Endothelial cell of umbilical vein (primary cell): Measurements from ENCODE around the gene LRRC38.

Source experiments
- EZH2 ChIP-seq: IDR thresholded peaks from 2 replicates; pipeline ENCODE4 v1.6.1; 2012; ENCODE audit warnings: borderline replicate concordance, low read depth, mild to moderate bottlenecking, moderate library complexity, low read length, inconsistent platforms; ENCODE audit not compliant: severe bottlenecking
- FOS ChIP-seq: IDR thresholded peaks from 2 replicates; pipeline ENCODE4 v1.6.1; 2011; ENCODE audit warnings: mild to moderate bottlenecking, low read length, moderate library complexity, borderline replicate concordance; ENCODE audit not compliant: insufficient read depth
- MYC ChIP-seq: IDR thresholded peaks from one replicate; pipeline ENCODE4 v1.6.1; 2011; ENCODE audit warnings: mild to moderate bottlenecking, low read depth, low read length
- POLR2A ChIP-seq: IDR thresholded peaks from 2 replicates; pipeline ENCODE4 v1.6.1; 2012; ENCODE audit warnings: low read depth, mild to moderate bottlenecking, control low read depth, low read length
- POLR2AphosphoS5 ChIP-seq: IDR thresholded peaks from 2 replicates; pipeline ENCODE4 v1.6.1; 2012; ENCODE audit warnings: low read depth, mild to moderate bottlenecking, control low read depth, low read length, moderate library complexity; ENCODE audit not compliant: insufficient read depth
- TF ChIP-seq, protein P1 (sequence below), 2 donors: IDR thresholded peaks; 1 replicate in 1 of 2; 2 replicates in 1 of 2; pipeline ENCODE4 v1.5.1; 2011; ENCODE audit warnings: low read length in 2 of 2, mild to moderate bottlenecking in 2 of 2, moderate library complexity in 2 of 2, control low read depth in 1 of 2, inconsistent platforms in 1 of 2, low read depth in 1 of 2; ENCODE audit not compliant: insufficient read depth in 1 of 2; ENCODE audit errors: extremely low read depth in 1 of 2
- TF ChIP-seq, protein P2 (sequence below): IDR thresholded peaks from 2 replicates; pipeline ENCODE4 v1.6.1; 2011; ENCODE audit not compliant: insufficient read depth, insufficient read length

DNA sequence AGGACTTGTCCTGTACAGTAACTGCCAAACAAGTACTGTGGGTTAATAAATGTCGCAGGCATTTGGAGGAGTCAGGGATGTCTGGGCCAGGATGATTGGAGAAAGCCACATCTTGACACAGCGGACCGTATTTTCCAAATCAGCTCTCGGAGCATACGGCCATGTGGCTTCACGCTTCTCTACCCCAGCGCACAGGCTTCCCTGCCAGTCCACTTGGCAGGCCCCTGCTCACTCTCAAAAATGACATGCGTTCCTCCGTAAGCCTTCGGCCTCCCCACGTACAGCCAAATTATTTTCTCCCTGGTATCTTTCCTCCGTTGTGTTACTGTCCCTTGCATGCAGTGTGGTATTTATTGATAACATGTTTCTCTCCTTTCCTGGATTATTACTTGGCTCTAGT, 7.2 kb upstream of the LRRC38 start:
- TF ChIP-seq, protein P1, sequence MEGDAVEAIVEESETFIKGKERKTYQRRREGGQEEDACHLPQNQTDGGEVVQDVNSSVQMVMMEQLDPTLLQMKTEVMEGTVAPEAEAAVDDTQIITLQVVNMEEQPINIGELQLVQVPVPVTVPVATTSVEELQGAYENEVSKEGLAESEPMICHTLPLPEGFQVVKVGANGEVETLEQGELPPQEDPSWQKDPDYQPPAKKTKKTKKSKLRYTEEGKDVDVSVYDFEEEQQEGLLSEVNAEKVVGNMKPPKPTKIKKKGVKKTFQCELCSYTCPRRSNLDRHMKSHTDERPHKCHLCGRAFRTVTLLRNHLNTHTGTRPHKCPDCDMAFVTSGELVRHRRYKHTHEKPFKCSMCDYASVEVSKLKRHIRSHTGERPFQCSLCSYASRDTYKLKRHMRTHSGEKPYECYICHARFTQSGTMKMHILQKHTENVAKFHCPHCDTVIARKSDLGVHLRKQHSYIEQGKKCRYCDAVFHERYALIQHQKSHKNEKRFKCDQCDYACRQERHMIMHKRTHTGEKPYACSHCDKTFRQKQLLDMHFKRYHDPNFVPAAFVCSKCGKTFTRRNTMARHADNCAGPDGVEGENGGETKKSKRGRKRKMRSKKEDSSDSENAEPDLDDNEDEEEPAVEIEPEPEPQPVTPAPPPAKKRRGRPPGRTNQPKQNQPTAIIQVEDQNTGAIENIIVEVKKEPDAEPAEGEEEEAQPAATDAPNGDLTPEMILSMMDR (IDR thresholded peaks at IDR 0.05; ENCODE audit: extremely low read depth in 1 of 2, insufficient read depth in 1 of 2, low read depth in 1 of 2, low read length in 2 of 2) = no peak
- TF ChIP-seq, protein P2, sequence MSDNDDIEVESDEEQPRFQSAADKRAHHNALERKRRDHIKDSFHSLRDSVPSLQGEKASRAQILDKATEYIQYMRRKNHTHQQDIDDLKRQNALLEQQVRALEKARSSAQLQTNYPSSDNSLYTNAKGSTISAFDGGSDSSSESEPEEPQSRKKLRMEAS = no peak
- TF ChIP-seq EZH2 = no peak
- no peak for TF ChIP-seq POLR2A
- TF ChIP-seq MYC = no peak
- TF ChIP-seq FOS = no peak
- TF ChIP-seq POLR2AphosphoS5 = no peak
